ENCODE results near the gene RHOH.

RHOH gene

DNA sequence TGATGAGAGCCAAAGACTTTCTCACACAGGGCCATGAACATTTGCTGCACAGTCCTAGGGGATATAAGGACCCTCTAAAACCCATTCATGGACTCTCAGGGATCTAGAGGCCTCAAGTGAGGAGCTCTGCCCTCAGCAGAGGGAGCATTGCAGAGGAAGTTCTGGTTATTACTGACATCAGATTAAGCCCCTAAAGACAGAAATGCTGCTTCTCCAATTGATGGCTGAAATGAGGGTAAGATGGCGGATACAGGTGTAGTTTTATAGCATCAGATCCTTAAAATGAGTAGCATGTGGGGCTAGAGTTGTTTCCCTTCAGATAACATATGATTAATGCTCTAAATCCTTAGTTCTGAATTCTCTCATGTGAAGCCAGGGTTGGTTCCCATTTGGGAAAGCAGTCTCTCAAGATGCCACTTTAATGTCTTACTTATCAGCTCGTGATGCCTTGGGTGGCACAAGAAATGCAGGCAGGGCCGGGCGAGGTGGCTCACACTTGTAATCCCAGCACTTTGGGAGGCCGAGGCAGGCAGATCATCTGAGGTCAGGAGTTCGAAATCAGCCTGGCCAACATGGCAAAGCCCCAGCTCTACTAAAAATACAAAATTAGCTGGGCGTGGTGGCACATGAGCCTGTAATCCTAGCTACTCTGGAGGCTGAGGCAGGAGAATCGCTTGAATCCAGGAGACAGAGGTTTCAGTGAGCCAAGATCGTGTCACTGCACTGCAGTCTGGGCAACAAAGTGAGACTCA lies 7.9 kb downstream of the RHOH start:
- Histone ChIP-seq H3K9me3 (no peaks in the 10 kb centered on the region), H3K4me1 (no peaks in the 10 kb centered on the region), H3K27ac (no peak overlapping the region), H3K36me3 (no peaks in the 10 kb centered on the region), H3K4me3 (no peak overlapping the region), H3K27me3 (no peaks in the 10 kb centered on the region)
- intact Hi-C loops (cut with DNase I; ENCODE audit: low total_unique reads) = no loop called here
- DNase-seq = no peak
- TF ChIP-seq, protein P1, sequence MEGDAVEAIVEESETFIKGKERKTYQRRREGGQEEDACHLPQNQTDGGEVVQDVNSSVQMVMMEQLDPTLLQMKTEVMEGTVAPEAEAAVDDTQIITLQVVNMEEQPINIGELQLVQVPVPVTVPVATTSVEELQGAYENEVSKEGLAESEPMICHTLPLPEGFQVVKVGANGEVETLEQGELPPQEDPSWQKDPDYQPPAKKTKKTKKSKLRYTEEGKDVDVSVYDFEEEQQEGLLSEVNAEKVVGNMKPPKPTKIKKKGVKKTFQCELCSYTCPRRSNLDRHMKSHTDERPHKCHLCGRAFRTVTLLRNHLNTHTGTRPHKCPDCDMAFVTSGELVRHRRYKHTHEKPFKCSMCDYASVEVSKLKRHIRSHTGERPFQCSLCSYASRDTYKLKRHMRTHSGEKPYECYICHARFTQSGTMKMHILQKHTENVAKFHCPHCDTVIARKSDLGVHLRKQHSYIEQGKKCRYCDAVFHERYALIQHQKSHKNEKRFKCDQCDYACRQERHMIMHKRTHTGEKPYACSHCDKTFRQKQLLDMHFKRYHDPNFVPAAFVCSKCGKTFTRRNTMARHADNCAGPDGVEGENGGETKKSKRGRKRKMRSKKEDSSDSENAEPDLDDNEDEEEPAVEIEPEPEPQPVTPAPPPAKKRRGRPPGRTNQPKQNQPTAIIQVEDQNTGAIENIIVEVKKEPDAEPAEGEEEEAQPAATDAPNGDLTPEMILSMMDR (IDR thresholded peaks at IDR 0.05) = no peak

DNA sequence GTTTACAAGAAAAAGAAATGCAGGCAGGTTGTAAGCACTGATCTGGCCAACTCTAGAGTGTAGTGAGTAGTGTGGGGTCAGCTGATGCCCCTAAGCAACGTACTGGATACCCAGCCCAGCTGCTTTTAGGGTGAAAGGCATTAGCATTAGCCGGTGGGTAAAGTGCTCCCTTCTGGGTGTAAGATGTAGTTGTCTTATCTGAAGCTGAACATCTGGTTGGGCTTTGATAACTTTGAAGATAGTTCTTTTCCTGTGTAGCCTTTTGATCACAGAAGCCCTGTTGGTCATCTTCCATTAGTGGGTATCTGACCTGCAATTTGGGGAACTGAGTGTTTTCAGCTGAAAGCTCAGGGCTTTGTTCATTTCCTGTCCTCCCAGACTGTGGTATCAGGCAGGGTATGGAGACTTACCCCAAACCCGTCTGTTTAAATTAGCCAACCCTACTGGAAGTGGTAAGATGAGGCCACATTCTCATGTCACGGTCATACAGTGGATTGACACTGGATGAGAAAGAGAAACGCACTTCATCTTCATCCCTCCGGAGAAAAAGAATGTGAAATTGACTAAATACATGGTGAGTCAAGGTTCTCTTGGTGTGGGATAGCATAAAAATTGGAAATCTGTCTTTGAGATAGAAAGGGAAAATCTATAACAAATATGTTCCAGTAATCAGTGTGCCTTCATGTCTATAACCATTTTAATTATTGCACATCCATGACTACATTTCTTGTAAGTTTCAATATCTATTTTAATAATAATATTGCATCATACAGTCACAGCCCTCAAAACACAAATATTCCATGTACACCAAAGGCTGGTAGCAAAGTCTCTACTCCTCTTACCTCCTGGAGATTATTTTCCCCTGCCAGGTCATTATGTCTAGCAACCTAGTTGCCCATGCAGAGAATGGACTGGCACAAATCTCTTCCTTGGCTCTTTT lies 8.7 kb downstream of the RHOH start:
- no peak overlapping the region for H3K4me3 ChIP-seq
- H3K27ac ChIP-seq = no peak overlapping the region
- H3K9me3 ChIP-seq = no peaks in the 10 kb centered on the region
- intact Hi-C loops (cut with DNase I; ENCODE audit: low total_unique reads) = no loop called here
- no peaks in the 10 kb centered on the region for H3K36me3 ChIP-seq
- no peaks in the 10 kb centered on the region for H3K4me1 ChIP-seq
- TF ChIP-seq, protein P1 (IDR thresholded peaks at IDR 0.05) = no peak
- no peak for DNase-seq
- H3K27me3 ChIP-seq = no peaks in the 10 kb centered on the region

DNA sequence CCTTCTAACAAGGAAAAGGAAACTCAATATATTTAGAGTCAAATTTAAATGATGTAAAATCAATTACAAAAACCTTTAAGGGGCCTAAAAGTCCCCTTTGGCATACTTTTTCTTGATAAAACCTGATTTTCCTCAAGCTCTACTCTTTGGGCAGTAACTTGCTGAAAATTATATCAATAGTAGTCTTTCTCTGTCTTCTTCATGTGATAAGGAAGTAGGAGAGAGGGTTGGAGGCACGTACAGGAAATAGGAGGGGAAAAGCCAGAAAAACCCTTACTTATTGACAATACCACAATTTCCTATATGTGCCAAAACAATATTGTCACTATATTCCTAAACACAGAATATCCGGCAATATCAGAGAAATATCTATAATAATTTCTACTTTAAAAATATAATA lies 9.6 kb downstream of the RHOH start:
- TF ChIP-seq, protein P1 (IDR thresholded peaks at IDR 0.05) = no peak
- H3K27me3 ChIP-seq = no peaks in the 10 kb centered on the region
- no peaks in the 10 kb centered on the region for H3K4me1 ChIP-seq
- no peaks in the 10 kb centered on the region for H3K9me3 ChIP-seq
- no peaks in the 10 kb centered on the region for H3K36me3 ChIP-seq
- no peak overlapping the region for H3K27ac ChIP-seq
- no peak for DNase-seq
- intact Hi-C loops (cut with DNase I; ENCODE audit: low total_unique reads) = no loop called here
- H3K4me3 ChIP-seq = no peak overlapping the region

DNA sequence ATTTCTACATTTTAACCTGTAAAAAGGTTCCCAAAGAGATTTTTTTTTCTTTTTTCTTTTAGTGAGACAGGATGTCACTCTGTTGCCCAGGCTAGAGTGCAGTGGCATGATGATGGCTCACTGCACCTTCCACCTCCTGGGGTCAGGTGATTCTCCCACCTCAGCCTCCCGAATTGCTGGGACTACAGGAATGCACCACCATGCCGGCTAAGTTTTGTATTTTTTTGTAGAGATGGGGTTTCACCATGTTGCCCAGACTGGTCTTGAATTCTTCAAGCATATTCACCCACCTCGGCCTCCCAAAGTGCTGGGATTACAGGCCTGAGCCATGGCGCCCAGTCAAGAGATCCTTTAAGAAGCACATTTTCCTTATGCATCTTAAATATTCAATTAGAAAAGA lies 12.6 kb downstream of the RHOH start:
- no peak for DNase-seq
- Histone ChIP-seq H3K27me3 (no peaks in the 10 kb centered on the region), H3K9me3 (no peaks in the 10 kb centered on the region), H3K27ac (no peak overlapping the region), H3K4me3 (no peak overlapping the region), H3K36me3 (no peaks in the 10 kb centered on the region), H3K4me1 (no peaks in the 10 kb centered on the region)
- intact Hi-C loops (cut with DNase I; ENCODE audit: low total_unique reads) = no loop called here
- TF ChIP-seq, protein P1 (IDR thresholded peaks at IDR 0.05) = no peak

DNA sequence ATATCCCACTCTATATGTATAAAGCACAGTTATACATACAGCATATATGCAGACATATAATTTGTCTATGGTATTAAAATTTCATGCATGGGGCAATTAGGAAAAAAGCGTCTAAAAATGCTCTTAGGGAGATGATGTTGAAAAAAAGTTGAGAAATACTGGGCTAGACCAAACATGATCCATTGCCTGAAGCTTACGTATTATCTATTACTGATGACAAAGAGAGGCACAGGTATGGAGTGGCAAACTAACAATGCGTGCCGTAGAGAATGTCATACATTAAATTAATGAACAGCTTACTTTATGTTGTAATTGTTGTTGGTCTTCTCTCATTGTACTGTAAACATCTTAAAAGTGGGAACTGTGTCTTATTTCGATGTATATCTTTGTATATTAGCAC lies 13.9 kb downstream of the RHOH start:
- TF ChIP-seq, protein P1 (IDR thresholded peaks at IDR 0.05) = no peak
- no peak for DNase-seq
- no peaks in the 10 kb centered on the region for H3K36me3 ChIP-seq
- no peaks in the 10 kb centered on the region for H3K4me1 ChIP-seq
- intact Hi-C loops (cut with DNase I; ENCODE audit: low total_unique reads) = no loop called here
- no peaks in the 10 kb centered on the region for H3K9me3 ChIP-seq
- no peaks in the 10 kb centered on the region for H3K27me3 ChIP-seq
- no peak overlapping the region for H3K27ac ChIP-seq
- H3K4me3 ChIP-seq = no peak overlapping the region
